GM19467 (cell line): ENCODE measurements around the gene LRRC46.
A peak's percentile ranks its signal among the peaks of the same experiment; 100 is the strongest.

Experiments used
- ATAC-seq: cut with Tn5 transposase; IDR thresholded peaks from one replicate; pipeline ENCODE4 v1.9.1; 2021; ENCODE audit warnings: mild to moderate bottlenecking, moderate library complexity; ENCODE audit not compliant: unreplicated experiment

Gene LRRC46

DNA sequence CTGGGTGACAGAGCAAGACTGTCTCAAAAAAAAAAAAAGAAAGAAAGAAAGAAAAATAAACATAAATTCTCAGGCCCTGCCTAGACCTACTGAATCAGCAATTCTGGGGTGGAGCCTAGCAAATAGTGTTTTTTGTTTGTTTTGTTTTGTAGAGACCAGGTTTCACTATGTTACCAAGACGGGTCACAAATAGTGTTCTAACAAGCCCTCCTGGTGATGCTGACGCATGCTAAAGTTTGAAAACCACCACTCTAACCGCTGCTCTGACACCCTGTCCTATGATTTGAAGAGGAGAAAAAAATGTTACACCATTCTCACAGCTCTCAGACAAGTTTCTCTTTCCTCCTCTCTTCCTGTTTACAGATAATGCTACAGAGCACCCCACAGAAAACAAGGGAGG, 1.6 kb upstream of the LRRC46 start:
- ATAC-seq: no peak

DNA sequence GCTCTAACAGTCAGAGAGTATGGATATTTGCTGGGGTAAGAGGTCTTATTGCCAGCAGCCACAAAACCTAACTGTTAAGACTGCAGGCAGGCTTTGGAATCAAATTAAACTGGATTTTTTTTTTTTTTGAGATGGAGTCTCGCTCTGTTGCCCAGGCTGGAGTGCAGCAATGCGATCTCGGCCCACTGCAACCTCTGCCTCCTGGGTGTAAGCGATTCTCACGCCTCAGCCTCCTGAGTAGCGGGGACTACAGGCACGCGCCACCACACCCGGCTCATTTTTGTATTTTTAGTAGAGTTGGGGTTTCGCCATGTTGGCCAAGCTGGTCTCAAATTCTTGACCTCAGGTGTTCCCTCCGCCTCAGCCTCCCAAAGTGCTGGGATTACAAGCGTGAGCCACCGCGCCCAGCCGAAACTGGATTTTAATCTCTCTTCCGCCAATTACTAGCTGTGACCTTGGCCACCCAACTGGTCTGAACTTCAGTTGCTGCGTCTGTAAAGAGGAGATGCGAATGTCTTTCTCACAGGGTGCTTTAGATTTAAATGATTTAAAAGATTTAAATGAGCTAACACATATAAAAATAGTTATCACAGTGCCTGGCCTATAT, 971 bp upstream of the LRRC46 start:
- no peak for ATAC-seq

DNA sequence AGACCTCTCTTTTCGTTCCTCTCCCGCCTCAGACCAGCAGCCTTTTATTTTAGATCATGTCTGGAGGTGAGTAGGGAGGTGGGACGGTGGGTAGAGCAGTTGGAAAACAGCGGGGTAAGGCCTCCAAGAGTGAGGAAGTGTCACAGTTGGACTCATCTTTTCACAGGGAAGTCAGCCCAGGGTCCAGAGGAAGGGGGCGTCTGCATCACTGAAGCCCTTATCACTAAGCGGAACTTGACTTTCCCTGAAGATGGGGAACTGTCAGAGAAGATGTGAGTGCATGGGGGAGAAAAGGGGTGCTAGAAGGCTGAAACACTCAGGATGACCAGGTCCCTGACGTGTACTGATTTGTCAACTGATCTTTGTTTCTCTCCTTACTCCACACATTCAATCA, 461 bp downstream of the LRRC46 start:
- ATAC-seq: no peak

DNA sequence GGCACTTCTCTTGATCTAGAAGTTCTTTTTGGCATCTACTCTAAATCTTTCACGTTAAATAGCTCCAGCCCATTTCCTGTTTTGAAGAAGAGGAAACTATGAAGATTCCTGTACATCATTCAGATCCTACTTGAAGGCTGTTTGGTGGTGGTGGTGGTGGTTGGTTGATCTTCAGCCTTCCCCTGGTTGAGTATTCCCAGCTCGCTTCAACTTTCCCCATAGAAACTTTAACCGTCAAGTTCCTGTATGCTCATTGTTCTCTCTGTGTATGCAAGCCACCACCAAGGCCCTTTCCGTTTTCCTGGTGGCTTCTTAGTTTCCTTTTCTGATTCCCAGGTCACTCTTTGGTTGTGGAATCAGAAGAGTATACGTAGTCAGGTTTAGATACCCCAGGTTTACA, 3.3 kb downstream of the LRRC46 start:
- ATAC-seq: no peak

DNA sequence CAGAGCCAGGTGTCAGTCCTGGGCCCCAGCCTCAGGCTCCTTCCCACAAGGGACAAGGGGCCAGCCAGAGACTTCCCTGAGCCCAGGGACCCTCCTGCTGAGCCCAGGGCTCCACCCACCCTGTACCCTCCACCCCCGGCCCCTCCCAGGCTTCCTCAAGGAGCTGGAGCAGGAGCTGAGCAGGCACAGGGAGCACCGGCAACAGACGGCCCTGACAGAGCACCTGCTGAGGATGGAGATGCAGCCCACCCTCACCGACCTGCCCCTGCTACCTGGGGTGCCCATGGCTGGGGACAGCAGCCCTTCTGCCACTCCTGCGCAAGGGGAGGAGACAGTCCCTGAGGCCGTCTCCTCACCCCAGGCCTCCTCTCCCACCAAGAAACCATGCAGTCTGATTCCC, 5.1 kb downstream of the LRRC46 start:
- ATAC-seq: no peak

DNA sequence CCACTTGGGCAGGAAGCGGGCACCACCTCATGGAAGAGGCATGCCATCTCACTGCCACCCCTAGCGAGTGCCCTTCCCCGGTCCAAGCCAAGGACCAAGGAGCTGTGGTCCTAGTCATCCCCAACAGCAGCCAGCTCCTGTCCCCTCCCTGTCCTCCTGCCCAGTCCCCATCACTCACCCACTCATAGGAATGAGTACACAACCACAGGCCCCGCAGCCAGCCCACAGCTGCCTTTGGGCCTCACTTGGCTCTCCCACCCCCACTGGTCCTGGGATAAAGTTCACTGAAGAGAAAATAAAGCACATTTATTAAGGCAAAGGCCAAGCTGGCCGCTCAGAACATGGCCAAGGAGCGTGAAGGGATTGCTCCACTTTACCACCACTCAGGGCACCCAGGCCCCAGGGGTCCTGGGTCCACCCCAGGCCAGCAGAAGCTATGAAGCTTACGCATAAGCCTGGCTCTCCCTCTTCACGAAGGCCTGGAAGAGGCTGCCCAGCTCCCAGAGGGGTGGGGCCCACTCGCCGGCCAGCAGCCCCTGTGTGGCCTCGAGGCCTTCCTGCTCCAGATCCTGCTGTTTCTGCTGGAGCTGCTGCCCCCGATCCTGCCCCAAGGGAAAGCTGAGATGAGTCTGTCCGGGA, 6.0 kb downstream of the LRRC46 start:
- ATAC-seq: no peak

DNA sequence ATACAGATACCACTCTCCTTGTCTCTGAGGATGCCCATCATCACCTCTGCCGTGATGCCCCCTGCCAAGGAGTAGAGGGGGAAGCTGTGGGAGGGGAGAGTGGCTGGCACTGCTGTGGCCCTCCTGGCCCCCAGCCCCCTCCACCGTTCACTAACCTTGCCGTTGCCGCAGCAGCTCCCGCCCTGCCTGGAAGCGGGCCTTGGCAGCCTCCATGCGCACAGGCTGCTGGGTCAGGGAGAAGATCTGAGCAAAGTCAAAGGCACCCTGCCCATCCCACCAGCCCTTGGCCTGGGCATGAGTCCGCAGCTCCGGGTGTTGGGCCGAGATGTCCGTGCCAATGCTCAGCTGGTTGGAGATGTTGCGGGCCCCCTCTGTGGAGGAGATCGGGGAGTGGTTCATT, 7.2 kb downstream of the LRRC46 start:
- ATAC-seq: no peak

DNA sequence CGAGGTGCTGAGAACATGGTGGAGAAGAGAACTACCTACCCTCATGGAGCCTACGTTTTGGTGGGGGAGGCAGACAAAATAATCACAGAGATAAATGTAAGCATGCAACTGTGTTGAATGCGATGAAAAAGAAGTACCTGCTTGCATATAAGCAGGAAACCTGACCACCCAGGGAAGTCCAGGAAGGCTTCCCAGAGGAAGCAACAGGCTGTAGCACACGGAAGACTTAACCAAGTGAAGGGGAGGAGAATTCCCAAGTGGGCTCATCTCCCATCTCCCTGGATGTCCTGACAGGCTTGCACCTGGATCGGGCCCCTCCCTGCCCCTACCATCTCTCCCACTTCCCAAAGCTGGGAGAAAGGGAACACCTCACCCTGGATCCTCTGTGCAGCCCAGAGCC, 7.6 kb downstream of the LRRC46 start:
- ATAC-seq: no peak

DNA sequence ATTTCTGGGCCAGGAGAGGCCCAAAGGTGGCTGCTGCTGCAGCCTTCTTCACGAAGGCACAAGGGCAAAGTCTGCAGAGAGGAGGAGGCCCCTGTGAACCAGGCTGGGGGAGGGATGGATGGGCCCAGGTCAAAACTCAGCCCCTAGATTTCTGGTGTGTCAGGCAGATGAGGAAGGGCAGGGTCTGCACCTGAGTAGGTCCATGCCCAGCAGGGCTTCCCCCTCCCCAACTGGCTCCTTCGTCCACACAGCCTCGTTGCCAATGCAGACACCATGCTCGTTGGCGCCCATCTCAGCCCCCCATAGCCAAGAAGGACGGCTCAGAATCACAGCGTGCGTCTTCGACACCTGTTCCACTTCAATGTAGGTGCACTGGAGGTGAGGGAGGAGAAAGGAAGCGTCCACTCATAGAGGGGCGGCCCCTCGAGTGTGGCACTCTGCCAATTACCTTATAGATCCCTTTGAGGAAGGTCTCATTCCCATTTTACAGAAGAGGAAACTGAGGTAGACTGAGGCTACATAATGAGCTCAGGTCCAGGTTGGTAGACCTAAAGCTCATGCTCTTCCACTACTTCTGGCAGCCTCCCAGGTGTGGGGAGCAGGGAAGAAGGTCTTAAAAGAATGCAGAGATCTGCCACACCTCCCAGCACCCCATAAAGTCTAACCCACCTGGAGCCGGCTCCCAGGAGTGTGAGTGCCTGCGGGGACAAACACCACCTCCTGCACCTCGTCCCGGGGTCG, 8.7 kb downstream of the LRRC46 start:
- ATAC-seq: no peak

DNA sequence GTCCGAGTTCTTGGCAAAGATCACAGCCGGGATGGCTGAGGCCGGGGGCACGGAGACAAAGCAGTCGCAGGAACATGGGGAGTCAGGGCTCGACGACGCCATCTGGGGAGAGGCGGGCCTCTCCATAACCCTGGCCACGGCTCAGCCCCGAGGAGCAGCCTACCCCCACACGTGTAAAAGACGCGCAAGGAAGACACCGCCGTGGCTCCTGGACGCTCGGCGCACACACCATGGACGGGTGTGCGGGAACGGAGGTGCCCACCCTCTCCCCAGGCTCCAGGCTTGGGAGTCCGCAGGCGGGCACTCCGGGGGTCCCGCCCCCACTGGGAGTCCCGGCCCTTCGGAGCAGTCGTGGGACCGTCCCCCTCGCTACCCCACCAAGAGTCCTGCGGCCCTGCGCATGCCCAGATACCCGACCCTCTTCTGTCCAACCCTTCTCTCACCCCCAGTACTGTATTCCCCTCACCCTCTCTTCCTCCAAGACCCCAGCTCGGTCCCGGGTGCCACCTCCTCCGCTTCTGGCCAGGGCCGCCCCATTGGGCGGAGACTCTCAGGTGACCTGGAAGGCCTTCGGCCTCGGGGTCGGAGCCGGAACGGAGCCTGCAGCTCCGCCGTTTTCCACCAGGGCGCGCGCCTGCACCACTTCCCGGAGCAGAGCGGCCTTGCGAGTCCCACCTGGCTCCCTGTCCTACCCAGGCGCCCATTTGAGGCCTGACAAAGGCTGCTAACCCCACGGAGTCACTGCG, 9.4 kb downstream of the LRRC46 start, which contains the start of gene SCRN2:
SCRN2 (minus strand) TSS at position 532 of the 746 bp plus-strand sequence; CDS start at position 102, 430 bp downstream.
- peak; percentile 65 for ATAC-seq

DNA sequence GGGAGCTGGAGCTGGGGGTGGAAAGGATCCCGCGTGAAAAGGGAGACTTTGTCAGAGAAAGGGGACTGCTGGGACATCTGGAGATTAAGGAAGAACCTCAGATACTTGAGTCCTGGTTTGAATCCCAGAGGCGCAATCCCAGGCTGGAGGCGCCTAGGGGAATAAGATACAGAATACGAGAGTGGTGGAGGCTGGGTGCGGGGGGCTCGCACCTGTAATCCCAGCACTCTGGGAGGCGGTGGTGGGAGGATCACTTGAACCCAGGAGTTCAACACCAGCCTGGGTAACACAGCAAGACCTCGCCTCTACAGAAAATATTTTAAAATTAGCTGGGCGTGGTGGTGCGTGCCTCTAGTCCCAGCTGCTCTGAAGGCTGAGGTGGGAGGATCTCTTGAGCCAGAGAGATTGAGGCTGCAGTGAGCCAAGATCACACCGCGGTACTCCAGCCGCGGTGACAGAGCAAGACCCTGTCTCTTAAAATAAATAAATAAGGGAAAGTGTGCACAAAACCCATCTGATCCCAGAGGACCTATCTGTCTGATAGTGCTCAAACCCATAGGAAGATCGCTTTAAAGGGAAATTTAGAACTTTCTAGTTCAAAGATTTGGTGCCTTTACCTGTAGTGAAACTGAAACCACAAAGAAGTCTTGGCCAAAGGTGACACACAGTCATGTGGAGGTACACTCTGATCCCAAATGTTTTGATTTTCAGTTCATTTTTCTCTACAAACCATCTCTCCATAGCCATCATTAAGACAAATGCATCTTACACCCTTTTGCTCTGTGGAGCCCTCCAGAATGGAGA, 10.2 kb downstream of the LRRC46 start:
- ATAC-seq: no peak

DNA sequence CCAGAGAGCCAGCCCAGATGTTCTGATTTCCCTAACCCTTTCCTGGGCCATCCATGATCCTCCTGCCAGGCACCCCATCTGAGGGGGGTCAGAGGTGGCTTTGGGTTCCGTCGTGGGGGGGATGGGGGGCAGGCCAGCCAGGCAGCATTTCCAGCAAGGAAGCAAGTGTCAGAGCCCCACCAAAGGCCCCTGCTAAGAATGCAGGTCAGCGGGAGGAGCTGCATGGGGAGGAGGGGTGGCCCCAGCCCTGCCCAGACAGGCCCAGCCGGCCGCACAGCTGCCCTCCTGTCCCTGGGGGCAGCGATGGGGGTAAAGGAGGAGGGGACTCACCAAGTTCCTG, 11.9 kb downstream of the LRRC46 start:
- no peak for ATAC-seq

DNA sequence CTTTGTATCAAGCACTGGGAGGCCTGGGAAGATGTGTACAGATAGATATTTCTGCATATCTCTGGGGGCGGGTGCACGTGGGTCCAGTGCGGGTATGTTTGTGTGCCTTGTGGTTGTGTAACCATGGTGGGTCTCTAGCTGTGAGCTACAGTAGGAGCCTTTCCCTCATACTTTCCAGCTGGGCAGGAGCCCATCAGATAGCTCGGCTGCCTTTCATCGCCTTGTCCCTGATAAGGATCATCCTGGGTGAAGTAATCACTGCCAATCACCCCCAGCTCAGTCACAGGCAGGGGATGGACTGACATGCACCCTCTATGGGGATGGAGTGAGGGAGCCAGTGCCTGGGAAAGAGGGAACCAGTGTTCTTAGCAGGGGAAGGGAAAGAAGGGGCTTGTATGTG, 12.8 kb downstream of the LRRC46 start:
- ATAC-seq: no peak

DNA sequence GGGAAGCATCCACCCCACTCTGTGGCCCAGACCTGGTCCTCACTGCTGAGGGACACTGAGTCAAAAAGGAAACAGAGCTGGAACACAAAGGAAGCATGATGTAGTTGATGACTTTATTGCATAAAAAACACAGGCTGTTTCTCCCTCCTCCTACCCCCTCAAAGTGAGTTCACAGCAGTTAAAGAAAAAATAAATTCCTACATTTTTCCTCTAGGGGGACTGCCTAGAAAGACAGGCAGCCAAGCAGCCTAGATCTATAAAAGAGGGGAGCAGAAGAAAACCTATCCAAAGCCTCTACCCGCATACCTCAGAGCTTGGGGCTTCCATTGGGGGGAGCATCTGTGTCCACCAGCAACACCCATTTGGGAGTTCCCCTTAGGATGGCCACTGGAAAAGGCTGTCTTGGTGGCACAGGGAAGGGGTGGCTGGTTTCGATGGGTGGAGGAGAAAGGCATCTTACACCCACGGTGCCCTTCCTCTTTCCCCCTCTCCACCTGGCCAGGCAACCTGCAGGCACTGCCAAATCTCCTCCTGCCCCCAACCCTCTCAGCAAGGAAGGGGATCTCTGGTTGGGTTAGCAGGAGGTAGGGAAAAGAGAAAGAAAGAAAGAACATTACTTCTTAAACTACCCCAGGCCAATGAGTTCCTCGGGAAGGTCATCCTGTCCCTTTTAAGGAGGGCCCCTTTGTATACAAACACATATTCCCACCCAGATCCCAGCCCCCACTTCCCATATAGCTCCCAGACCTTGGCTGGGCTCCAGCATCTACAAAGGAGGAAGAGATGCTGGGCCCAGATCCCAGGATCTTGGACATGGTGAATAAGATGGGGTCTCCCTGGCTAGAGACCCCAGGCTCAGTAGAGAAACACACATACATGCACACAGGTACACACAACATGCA, 13.6 kb downstream of the LRRC46 start:
- ATAC-seq: no peak

DNA sequence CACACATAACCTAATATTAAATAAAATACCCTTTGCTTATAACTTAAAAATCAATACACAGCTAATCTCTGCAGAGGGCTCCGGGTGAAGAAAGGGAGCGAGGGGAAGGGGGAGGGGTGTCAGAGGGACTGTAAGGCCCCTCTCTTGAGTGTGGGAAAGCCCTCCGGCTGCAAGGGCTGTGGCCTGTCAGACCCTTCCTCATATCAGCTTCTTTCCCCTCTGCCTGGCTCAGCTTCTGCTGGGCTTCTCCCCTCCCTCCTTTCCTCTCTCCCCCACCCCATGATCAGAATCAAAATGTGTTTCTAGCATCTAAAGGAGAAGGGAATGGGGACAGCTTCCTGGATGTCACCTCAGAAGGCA, 14.2 kb downstream of the LRRC46 start:
- ATAC-seq: no peak

DNA sequence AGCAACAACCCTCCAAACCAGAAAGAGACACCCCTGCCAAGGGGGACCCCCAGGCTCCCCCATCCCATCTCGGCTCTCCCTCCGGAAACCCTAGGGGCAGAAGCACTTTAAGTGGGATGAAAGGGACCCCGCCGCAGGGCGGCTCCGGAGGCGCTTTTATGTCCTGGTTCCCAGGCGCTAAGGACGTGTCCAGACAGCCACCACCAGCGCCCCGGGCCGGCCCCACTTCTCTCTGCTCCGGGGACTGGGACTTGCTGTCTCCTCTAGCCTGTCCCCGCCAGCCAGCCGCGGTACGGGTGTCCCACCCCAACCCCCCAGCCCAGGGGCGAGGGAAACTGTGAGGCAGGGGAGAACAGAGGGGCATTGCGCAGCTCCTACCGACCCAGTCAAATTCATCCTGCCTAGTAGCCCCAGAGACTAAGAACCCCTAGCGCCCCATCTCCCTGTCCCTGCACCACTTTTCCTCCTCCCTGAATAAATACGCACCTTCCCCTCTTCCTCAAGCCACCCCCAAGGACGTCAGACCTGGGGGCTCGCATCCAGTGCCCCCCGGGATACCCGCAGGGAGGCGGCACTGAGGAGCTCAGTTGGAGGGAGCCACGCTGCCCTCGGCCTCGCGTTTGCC, 15.4 kb downstream of the LRRC46 start:
- ATAC-seq: no peak

DNA sequence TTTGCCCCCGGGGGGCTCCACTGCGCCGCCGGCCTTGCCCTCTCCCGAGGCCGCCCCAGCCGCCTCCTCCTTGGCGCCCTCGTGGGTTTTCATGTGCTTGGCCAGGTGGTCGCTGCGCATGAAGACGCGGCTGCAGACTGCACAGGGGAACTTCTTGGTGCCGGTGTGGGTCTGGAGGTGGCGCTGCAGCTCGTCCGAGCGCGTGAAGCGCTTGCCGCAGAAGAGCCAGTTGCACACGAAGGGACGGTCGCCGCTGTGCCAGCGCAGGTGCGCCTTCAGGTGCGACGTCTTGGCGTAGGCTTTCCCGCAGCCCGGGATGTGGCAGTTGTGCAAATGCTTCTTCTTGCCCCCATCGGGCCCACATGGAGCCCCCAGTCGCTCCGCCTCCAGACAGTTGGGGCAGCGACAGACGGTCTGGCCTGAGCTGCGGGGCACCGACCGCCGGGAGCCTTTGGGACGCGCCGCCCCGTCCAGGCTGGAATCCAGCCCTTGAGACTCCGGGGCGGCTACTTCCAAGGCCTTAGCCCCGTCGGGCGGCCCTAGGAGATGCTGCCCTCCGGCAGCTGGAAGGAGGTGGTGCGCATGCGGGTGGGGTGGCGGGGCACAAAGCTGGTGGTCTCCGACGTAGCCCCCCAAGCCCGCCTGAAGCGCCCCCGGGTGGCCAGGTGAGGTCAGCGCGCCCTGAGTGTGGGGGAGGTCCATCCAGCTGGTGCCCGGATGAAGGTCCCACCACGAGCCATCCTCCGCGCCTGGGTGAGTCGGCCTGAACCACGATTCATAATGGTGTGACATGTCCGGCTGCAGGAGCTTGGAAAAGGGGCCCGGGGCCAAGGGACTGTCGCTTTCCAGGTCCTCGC, 16.1 kb downstream of the LRRC46 start:
- ATAC-seq: no peak

DNA sequence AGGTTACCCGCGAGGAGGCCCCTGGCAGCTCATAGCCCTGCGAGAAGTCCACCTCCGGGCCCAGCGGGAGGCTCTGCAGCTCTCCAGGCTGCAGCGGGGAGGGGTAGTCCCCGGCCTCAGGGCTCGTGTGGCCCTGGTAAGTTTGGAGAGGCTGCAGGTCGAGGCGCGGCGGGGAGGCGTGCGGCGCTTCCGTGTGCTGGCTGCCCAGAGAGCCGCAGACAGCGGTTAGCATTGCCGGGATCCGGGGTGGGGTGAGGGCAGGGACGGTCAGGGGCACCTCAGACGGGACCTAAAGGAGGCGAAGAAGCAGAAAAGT, 16.7 kb downstream of the LRRC46 start:
- ATAC-seq: no peak

DNA sequence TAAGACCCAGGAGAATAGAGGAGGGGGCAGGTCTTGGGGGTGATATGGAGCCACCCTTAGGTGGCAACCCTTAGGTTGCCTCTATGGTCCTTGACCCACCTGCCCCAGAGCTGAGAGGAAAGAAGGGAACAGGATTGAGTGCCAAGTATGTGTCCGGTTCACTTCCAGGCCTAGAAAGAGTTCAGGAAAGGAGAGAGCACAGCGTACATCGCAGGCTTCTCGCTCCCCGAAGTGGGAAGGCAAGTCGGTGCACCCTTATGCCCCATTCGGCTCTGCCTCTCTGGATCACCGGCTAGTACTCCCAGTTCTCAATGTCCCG, 18.9 kb downstream of the LRRC46 start:
- ATAC-seq: no peak
